PC-9 (cell line): ENCODE data around the gene SLC22A14. TPM values are rescaled to one million over a fixed set of nuclear protein-coding genes. Genes with fewer than 3 reads are reported as not detected.

Experiments
- BruUV-seq: library from RNA; stranded (reverse); fragments of 400-500 nt; replicated peaks from 2 replicates; lab custom pipeline; 2021; lab: Mats Ljungman, UMichigan
- CTCF ChIA-PET: fragments of 300-600 bp; sonication (Branson Sonifier 250); formaldehyde crosslinking; loops from one replicate; lab custom pipeline; 2022; ENCODE audit warnings: antibody characterized with exemption; lab: Charles Lee
- POLR2A ChIA-PET: fragments of 300-600 bp; sonication (Branson Sonifier 250); formaldehyde crosslinking; loops from one replicate; lab custom pipeline; 2022; ENCODE audit warnings: antibody characterized with exemption; ENCODE audit not compliant: unreplicated experiment; lab: Charles Lee
- DNase-seq, 2 experiments: peaks; one replicate each; pipeline versions ENCODE4 v3.0.0 to v3.0.0-alpha.2; 2015 to 2022; ENCODE audit warnings: mixed read lengths in 1 of 2
- H2AFZ ChIP-seq: fragments of 200-600 bp; sonication (generic); 2 replicates; pipeline ENCODE4 v1.8.1; 2017; ENCODE audit warnings: antibody characterized with exemption
- H3F3A ChIP-seq: fragments of 200-600 bp; sonication (generic); 2 replicates; pipeline ENCODE4 v1.8.1; 2017; ENCODE audit warnings: antibody characterized with exemption, mild to moderate bottlenecking, low read depth; ENCODE audit not compliant: insufficient read depth
- H3K27ac ChIP-seq: fragments of 200-600 bp; sonication (generic); 2 replicates; pipeline ENCODE4 v1.6.1; 2016; ENCODE audit warnings: mixed run types
- H3K27me3 ChIP-seq: fragments of 200-600 bp; sonication (generic); 2 replicates; pipeline ENCODE4 v1.6.1; 2016; ENCODE audit warnings: low read depth, mixed run types; ENCODE audit not compliant: insufficient read depth
- H3K36me3 ChIP-seq: fragments of 200-600 bp; sonication (generic); 2 replicates; pipeline ENCODE4 v1.6.1; 2016; ENCODE audit warnings: low read depth, mixed run types
- H3K4me1 ChIP-seq: fragments of 200-600 bp; sonication (generic); replicated peaks from 2 replicates; pipeline ENCODE4 v1.6.1; 2016; ENCODE audit warnings: mixed run types; ENCODE audit not compliant: insufficient read depth
- H3K4me2 ChIP-seq: fragments of 200-600 bp; sonication (generic); 2 replicates; pipeline ENCODE4 v1.6.1; 2017; ENCODE audit warnings: mixed run types
- H3K4me3 ChIP-seq: fragments of 200-600 bp; sonication (generic); 2 replicates; pipeline ENCODE4 v1.6.1; 2016; ENCODE audit warnings: mixed run types
- H3K79me2 ChIP-seq: fragments of 200-600 bp; sonication (generic); 2 replicates; pipeline ENCODE4 v1.6.1; 2017; ENCODE audit warnings: low read depth, mixed run types
- H3K9me2 ChIP-seq: fragments of 200-600 bp; sonication (generic); 2 replicates; pipeline ENCODE4 v1.8.1; 2017; ENCODE audit warnings: mild to moderate bottlenecking; ENCODE audit not compliant: insufficient read depth
- H3K9me3 ChIP-seq: fragments of 200-600 bp; sonication (generic); 2 replicates; pipeline ENCODE4 v1.8.1; 2016; ENCODE audit warnings: low read depth; ENCODE audit not compliant: insufficient read depth
- H4K20me1 ChIP-seq: fragments of 200-600 bp; sonication (generic); 2 replicates; pipeline ENCODE4 v1.8.1; 2017; ENCODE audit not compliant: insufficient read depth
- CTCF ChIP-seq: fragments of 200-600 bp; sonication (generic); conservative IDR thresholded peaks from 2 replicates; pipeline ENCODE4 v1.6.1; 2017; ENCODE audit warnings: mixed run types, antibody characterized with exemption, mild to moderate bottlenecking, moderate library complexity
- EZH2 ChIP-seq: fragments of 200-600 bp; sonication (generic); IDR thresholded peaks from 2 replicates; pipeline ENCODE4 v1.8.0; 2017; ENCODE audit warnings: antibody characterized with exemption, low read depth
- intact Hi-C: fragments of 100-400 bp; cut with micrococcal nuclease; formaldehyde crosslinking; loops from one replicate; pipeline ENCODE4 v1.10.0; 2022; ENCODE audit not compliant: unreplicated experiment
- total RNA-seq: library from RNA; stranded (reverse); gene quantifications from 2 replicates; pipeline ENCODE4 v1.2.3, GENCODE V29; 2021

The SLC22A14 gene
- total RNA-seq, 1 experiment from 2014 or later = not detected

GRCh38 chr3:38257583-38257982 lies 24.5 kb upstream of the SLC22A14 start:
- intact Hi-C loops = no loop called here
- no peak overlapping the region for H3K4me2 ChIP-seq
- no peaks in the 10 kb centered on the region for H3K27me3 ChIP-seq
- 0 out of 2 replicates have a peak, but pooled peaks cover 5% of the 10 kb centered on the region for H3K36me3 ChIP-seq
- H4K20me1 ChIP-seq = no peaks in the 10 kb centered on the region
- no TSS peak for BruUV-seq
- no peaks in the 10 kb centered on the region for H3K79me2 ChIP-seq
- no peak for DNase-seq
- no peak overlapping the region for H3K27ac ChIP-seq
- no peak for TF ChIP-seq CTCF
- TF ChIP-seq EZH2 = no peak
- no peak overlapping the region for H2AFZ ChIP-seq
- no peaks in the 10 kb centered on the region for H3K9me3 ChIP-seq
- H3K4me3 ChIP-seq = no peak overlapping the region
- H3K9me2 ChIP-seq = no peaks in the 10 kb centered on the region
- no peaks in the 10 kb centered on the region for H3K4me1 ChIP-seq
- no peaks in the 10 kb centered on the region; the same call in none of the 2 replicates for H3F3A ChIP-seq
- POLR2A ChIA-PET = no interaction called here
- CTCF ChIA-PET = no interaction called here

- Histone ChIP-seq H3K9me2 (no peaks in the 10 kb centered on the region), H3K4me3 (no peak overlapping the region), H2AFZ (no peak overlapping the region), H3K27me3 (no peaks in the 10 kb centered on the region), H3K27ac (no peak overlapping the region), H3K9me3 (no peaks in the 10 kb centered on the region), H3K4me1 (no peaks in the 10 kb centered on the region), H3K4me2 (no peak overlapping the region), H3F3A (no peaks in the 10 kb centered on the region; the same call in none of the 2 replicates), H3K79me2 (no peaks in the 10 kb centered on the region), H4K20me1 (no peaks in the 10 kb centered on the region), H3K36me3 (no peaks in the 10 kb centered on the region)
- BruUV-seq = no TSS peak
- CTCF ChIA-PET = no interaction called here
- POLR2A ChIA-PET = no interaction called here
- no peak for TF ChIP-seq CTCF
- TF ChIP-seq EZH2 = no peak
- intact Hi-C loops = no loop called here
- no peak for DNase-seq
Measured at GRCh38 chr3:38260474-38260873, 21.6 kb upstream of the SLC22A14 start.

GRCh38 chr3:38264353-38264771 lies 17.7 kb upstream of the SLC22A14 start:
- H3K27me3 ChIP-seq = no peaks in the 10 kb centered on the region
- H3K27ac ChIP-seq = no peak overlapping the region
- TF ChIP-seq EZH2 = no peak
- TF ChIP-seq CTCF = no peak
- no peak overlapping the region for H3K4me3 ChIP-seq
- no peaks in the 10 kb centered on the region for H3K4me1 ChIP-seq
- no peak for DNase-seq
- no peaks in the 10 kb centered on the region; the same call in 1 of the 2 replicates for H3F3A ChIP-seq
- no peak overlapping the region for H2AFZ ChIP-seq
- no peaks in the 10 kb centered on the region for H3K36me3 ChIP-seq
- H4K20me1 ChIP-seq = no peaks in the 10 kb centered on the region
- H3K9me3 ChIP-seq = no peaks in the 10 kb centered on the region
- POLR2A ChIA-PET = no interaction called here
- H3K4me2 ChIP-seq = no peak overlapping the region
- no peaks in the 10 kb centered on the region for H3K79me2 ChIP-seq
- CTCF ChIA-PET = no interaction called here
- no peaks in the 10 kb centered on the region for H3K9me2 ChIP-seq
- intact Hi-C loops = no loop called here
- BruUV-seq = no TSS peak
